Stimulated activated CD4-positive, alpha-beta T cell treated with anti-CD3 and anti-CD28 coated beads, Interleukin-1b, Interleukin-23, amount 100 ng/mL, for 24 hours (primary cell): ENCODE results near the gene MED27.
"Not testable (repeated sequence)": the region's sequence is repeated elsewhere in the genome, so short reads cannot be mapped to it uniquely, and the experiment has no call there.

Experiments used
- DNase-seq, 4 experiments: peaks; one replicate each; pipeline ENCODE4 v3.0.0-alpha.2; 2020; ENCODE audit warnings: low read depth in 4 of 4, low spot score in 1 of 4

The MED27 gene

GRCh38 chr9:132077881-132078698 lies 1.6 kb downstream of the MED27 start:
- no peak for DNase-seq

GRCh38 chr9:132075853-132076252 lies 3.8 kb downstream of the MED27 start:
- no peak for DNase-seq

DNA sequence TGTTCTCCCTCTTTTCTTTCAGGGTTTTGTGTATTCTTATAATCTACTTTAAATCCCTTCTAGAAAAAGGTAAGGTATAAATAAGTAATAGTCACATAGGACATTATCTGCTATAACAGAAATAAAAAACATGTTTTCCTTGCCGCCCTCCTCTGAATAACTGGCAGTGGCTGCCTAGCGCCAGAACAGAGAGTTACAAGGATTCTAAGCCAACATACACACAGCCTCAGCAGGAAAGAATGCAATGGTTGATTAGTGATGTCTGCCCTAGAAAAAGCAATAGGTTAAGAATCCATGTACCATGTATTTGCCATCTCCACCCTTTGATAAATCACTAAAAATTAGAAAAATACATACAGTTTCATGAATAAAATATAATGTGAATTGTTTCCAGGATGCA lies 4.9 kb downstream of the MED27 start:
- DNase-seq = no peak

- no peak for DNase-seq
These were observed 7.7 kb downstream of the MED27 start for GRCh38 chr9:132071847-132072507.

GRCh38 chr9:132069046-132069898 lies 10.4 kb downstream of the MED27 start:
- DNase-seq = no peak

DNA sequence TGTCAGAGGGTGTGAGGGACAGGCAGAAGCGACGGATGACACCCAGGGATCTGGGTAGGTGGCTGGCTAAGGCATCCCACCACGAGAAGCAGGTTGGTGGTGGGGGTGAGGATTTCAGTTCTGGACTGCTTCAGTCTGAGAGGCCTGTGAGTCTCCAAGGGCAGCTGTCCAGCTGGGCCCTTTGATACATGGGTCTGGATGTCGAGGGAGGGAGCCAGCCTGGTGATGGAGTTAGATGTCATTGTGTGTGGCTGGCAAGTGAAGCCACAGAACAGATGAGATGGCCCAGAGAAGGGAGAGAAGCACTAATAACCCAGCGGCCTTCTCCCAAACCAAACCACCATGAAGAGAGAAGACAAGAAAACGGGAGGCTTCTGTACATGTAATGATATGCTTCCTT lies 11.1 kb downstream of the MED27 start:
- DNase-seq = no peak

DNA sequence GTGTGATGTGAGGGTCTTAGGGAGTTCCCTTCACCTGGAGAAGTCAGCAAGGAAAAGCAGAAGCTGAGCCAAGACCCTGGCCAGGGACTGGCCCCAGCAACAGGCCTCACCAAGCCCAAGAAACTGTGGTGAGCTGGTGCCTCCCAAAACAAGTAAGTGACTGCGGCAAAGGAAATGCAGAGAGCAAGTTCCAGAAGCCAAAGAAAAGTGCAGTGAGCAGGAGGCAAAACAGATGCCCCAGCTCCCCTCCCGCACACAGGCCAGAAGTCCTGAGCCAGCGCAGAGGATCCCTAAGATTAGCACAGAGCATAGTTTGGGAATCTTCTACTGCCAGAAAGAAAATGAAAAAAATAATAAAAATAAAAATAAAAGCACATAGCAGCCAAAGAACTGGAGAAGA lies 13.2 kb downstream of the MED27 start:
- no peak for DNase-seq

- DNase-seq = no peak
These were observed 13.6 kb downstream of the MED27 start for GRCh38 chr9:132066057-132066456.

DNA sequence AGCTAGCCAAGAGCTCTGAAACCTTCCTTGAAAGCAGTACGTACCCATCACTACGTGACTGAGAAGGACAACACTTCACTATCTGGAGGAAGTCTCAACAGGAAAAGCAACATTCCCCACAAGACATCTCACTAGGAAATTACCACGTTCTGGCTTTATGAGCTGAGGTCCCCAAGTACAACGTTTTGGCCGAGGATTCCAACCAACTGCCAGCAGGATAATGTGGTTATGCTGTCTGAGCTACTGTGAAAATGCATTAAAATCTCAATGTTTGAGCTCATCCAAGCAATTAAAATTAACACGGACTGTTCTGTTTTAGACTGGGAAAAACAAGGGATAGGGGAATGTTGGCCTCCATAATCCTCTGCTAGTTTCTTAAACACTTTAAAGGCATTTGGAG lies 16.4 kb downstream of the MED27 start:
- DNase-seq = no peak

- no peak for DNase-seq
These were observed 16.9 kb downstream of the MED27 start for GRCh38 chr9:132062806-132063205.

DNA sequence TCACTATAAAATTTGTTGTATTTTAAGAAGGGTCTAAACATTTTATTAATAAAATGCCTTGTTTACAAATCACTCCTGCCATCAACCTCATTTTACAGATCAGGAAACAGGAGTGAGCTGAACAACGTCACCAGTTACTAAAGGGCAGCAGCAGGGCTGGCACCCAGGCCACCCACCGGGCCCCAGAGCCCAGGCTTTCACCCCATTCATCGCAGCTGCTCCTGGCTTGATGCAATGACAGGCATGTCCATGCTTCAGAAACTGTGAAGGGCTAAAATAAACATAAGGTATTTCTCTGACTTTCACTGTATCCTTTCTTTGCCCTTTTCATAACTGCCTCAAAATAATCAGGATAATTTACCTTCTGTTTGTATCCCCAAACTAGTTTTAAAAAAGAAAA lies 18.1 kb downstream of the MED27 start:
- no peak for DNase-seq

- DNase-seq = no peak
These were observed 20.3 kb downstream of the MED27 start for GRCh38 chr9:132059361-132059760.

GRCh38 chr9:132058226-132058625 lies 21.4 kb downstream of the MED27 start:
- DNase-seq = not testable (repeated sequence)

DNA sequence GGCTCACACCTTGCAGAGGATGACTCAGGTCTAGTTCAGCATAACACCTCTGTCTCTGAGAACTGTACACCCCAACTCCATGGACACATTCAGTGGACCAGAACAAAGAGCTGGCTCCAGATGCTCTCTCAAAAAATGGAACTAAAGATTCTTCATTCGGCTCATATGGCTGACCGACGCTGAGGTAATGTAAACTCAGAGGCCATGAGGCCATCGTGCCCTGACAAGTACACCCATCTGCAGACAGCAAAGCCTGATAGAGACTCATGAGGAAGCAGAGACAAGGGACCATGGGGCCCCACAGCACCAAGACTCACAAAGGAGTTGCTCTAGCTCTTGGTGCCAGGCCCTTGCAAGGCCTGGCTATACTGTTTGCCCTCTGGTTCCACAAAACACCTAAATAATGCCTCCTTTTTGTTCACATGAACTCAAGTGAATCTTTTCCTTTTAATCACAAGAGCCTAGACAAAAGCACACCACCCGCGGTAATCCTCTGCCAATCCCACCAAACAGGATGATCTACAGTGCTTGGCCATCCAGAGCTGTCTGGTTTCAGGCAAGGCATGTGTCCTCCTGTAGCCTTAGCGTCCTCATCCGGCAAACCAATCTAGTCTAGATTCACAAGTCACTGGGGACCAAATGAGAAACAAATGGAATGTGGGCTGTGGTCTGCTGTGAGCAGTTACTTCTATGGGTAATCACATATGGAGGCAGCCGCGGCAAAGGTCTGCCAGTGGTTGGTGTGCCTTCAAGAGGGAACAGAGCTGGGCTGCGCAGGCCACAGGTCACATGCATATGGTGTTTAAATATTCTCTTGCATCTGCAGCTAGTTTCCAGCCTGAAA lies 22.7 kb downstream of the MED27 start:
- DNase-seq = no peak

- no peak for DNase-seq
These were observed 23.9 kb downstream of the MED27 start for GRCh38 chr9:132055756-132056155.

GRCh38 chr9:132054024-132054423 lies 25.6 kb downstream of the MED27 start:
- DNase-seq = no peak

- no peak for DNase-seq
These were observed 29.8 kb downstream of the MED27 start for GRCh38 chr9:132049900-132050299.

DNA sequence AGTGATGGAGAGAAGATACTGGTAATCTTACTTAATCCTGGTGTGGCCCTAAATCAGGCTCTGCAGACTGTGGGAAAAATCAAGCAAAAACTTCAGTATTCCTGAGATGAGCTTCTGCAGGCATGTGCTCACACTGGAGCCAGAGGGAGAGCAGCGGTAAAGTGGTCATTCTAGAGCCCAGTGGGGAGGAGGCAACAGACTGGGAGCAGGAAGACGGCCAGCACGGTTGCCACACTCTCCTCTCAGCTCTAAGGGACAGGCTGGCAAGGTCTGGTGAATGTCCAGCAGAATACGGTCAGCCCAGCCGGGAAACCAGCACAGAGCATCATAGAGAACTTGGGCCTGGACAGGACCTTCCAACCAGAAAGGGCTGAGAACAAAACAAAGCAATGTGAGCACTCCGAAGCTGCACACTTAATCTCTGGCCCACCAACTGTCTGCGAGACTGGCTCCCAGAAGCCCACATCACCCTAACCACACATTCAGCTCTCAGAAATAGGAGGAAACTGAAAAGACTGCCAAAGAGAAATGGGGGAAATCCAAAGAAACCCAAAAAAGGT lies 30.3 kb downstream of the MED27 start:
- no peak for DNase-seq

- DNase-seq = no peak
These were observed 31.5 kb downstream of the MED27 start for GRCh38 chr9:132048201-132048600.

- DNase-seq = no peak
These were observed 33.2 kb downstream of the MED27 start for GRCh38 chr9:132046456-132046855.
